Gastroesophageal sphincter (tissue), 3 donors: ENCODE results near the gene GABBR2.

Experiments
- EP300 ChIP-seq: sonication (generic); formaldehyde crosslinking; IDR thresholded peaks from one replicate; pipeline ENCODE4 v1.6.1; 2017; ENCODE audit warnings: antibody characterized with exemption, mild to moderate bottlenecking
- POLR2A ChIP-seq, 2 donors: fragments of 450-650 bp; IDR thresholded peaks; one replicate each; pipeline ENCODE4 v1.6.1; 2017; ENCODE audit warnings: antibody characterized with exemption in 2 of 2, mild to moderate bottlenecking in 2 of 2, moderate library complexity in 1 of 2
- POLR2AphosphoS5 ChIP-seq: sonication (generic); formaldehyde crosslinking; IDR thresholded peaks from one replicate; pipeline ENCODE4 v1.6.1; 2017; ENCODE audit warnings: antibody characterized with exemption
- TF ChIP-seq, protein P1 (sequence below), 4 experiments: fragments of 200-600 bp in 2 of 4; fragments of 450-650 bp in 2 of 4; sonication (generic) in 1 of 4; IDR thresholded peaks; one replicate each; pipeline ENCODE4 v1.5.1; 2017 to 2019; ENCODE audit warnings: antibody characterized with exemption in 4 of 4, mild to moderate bottlenecking in 2 of 4, moderate library complexity in 2 of 4

DNA sequence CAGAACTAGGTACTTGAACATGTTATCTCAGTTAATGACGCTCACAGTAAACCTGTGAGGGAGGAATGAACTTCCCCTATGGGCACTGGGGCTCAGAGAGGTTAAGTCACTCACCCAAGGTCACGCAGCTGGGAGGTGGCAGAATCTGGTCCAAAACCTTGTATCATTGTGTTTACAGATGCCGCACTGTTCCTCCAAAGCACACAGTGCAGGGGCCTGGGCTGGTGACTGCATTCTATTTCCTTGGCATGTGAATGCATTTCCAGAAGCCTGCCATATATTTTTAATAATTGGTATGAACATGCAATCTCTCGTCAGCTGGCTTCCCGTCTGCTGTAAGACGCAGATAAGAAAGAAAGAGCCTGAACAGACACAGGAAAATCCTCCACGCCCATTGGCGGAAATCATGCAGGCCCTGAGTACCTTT lies 376.3 kb downstream of the GABBR2 start:
- TF ChIP-seq, protein P1, sequence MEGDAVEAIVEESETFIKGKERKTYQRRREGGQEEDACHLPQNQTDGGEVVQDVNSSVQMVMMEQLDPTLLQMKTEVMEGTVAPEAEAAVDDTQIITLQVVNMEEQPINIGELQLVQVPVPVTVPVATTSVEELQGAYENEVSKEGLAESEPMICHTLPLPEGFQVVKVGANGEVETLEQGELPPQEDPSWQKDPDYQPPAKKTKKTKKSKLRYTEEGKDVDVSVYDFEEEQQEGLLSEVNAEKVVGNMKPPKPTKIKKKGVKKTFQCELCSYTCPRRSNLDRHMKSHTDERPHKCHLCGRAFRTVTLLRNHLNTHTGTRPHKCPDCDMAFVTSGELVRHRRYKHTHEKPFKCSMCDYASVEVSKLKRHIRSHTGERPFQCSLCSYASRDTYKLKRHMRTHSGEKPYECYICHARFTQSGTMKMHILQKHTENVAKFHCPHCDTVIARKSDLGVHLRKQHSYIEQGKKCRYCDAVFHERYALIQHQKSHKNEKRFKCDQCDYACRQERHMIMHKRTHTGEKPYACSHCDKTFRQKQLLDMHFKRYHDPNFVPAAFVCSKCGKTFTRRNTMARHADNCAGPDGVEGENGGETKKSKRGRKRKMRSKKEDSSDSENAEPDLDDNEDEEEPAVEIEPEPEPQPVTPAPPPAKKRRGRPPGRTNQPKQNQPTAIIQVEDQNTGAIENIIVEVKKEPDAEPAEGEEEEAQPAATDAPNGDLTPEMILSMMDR (IDR thresholded peaks at IDR 0.05) = no peak
- TF ChIP-seq POLR2A (IDR thresholded peaks at IDR 0.05) = no peak
- TF ChIP-seq EP300 = no peak
- TF ChIP-seq POLR2AphosphoS5 = no peak
